GM12878 (cell line): ENCODE data around the gene SLAMF9. TPM values are rescaled to one million over a fixed set of nuclear protein-coding genes. Genes with fewer than 3 reads are reported as not detected.

Experiments used
- BCL11A ChIP-seq: IDR thresholded peaks from 2 replicates; pipeline ENCODE4 v1.6.1; 2011; ENCODE audit warnings: low read depth, low read length
- BHLHE40 ChIP-seq, 2 experiments: fragments of 450-650 bp in 1 of 2; IDR thresholded peaks; 2 replicates each; pipeline ENCODE4 v1.6.1; 2011 to 2017; ENCODE audit warnings: low read depth in 2 of 2, borderline replicate concordance in 1 of 2, improper control_type of control experiment in 1 of 2, low read length in 1 of 2, mild to moderate bottlenecking in 1 of 2
- CEBPB ChIP-seq, 2 experiments: fragments of 150-350 bp in 1 of 2; IDR thresholded peaks; 2 replicates each; pipeline ENCODE4 v1.6.1; 2012 to 2014; ENCODE audit warnings: low read depth in 2 of 2, low read length in 2 of 2, borderline replicate concordance in 1 of 2, inconsistent platforms in 1 of 2
- CTCF ChIP-seq, 3 experiments: IDR thresholded peaks in 2 of 3; conservative IDR thresholded peaks in 1 of 3; 2 replicates each; pipeline ENCODE4 v1.5.1; 2011; ENCODE audit warnings: low read depth in 3 of 3, low read length in 3 of 3, mild to moderate bottlenecking in 3 of 3, control low read depth in 2 of 3, moderate library complexity in 2 of 3, inconsistent platforms in 1 of 3, mixed read lengths in 1 of 3; ENCODE audit not compliant: control insufficient read depth in 2 of 3, insufficient read depth in 1 of 3; ENCODE audit errors: extremely low read depth in 1 of 3
- DPF2 ChIP-seq: fragments of 450-650 bp; IDR thresholded peaks from 2 replicates; pipeline ENCODE4 v1.6.1; 2017; ENCODE audit warnings: mild to moderate bottlenecking
- E2F8 ChIP-seq: fragments of 450-650 bp; IDR thresholded peaks from 2 replicates; pipeline ENCODE4 v1.6.1; 2018; ENCODE audit warnings: mild to moderate bottlenecking, low read depth, moderate library complexity; ENCODE audit not compliant: partially characterized antibody
- FOXK2 ChIP-seq: fragments of 450-650 bp; IDR thresholded peaks from 2 replicates; pipeline ENCODE4 v1.6.1; 2017; ENCODE audit warnings: mild to moderate bottlenecking, moderate library complexity
- IKZF1 ChIP-seq: fragments of 450-650 bp; conservative IDR thresholded peaks from 2 replicates; pipeline ENCODE4 v1.6.1; 2017; ENCODE audit warnings: antibody characterized with exemption, mild to moderate bottlenecking
- IRF5 ChIP-seq: fragments of 450-650 bp; IDR thresholded peaks from 2 replicates; pipeline ENCODE4 v1.6.1; 2017; ENCODE audit warnings: borderline replicate concordance
- MTA3 ChIP-seq: IDR thresholded peaks from 2 replicates; pipeline ENCODE4 v1.6.1; 2012; ENCODE audit warnings: low read length, inconsistent platforms, borderline replicate concordance
- NFYA ChIP-seq: IDR thresholded peaks from 2 replicates; pipeline ENCODE4 v1.6.1; 2011; ENCODE audit warnings: low read depth, mild to moderate bottlenecking, low read length, improper control_type of control experiment, borderline replicate concordance
- NFYB ChIP-seq: IDR thresholded peaks from 2 replicates; pipeline ENCODE4 v1.6.1; 2011; ENCODE audit warnings: low read depth, mild to moderate bottlenecking, low read length, improper control_type of control experiment, moderate library complexity; ENCODE audit not compliant: insufficient read depth
- RBBP5 ChIP-seq: fragments of 200-600 bp; sonication (generic); conservative IDR thresholded peaks from 2 replicates; pipeline ENCODE4 v1.6.1; 2016
- RELB ChIP-seq: fragments of 450-650 bp; IDR thresholded peaks from 2 replicates; pipeline ENCODE4 v1.6.1; 2017; ENCODE audit warnings: low read depth, mild to moderate bottlenecking, moderate library complexity
- REST ChIP-seq: IDR thresholded peaks from 2 replicates; pipeline ENCODE4 v1.6.1; 2012; ENCODE audit warnings: mild to moderate bottlenecking, low read depth, low read length
- RFX5 ChIP-seq: IDR thresholded peaks from 2 replicates; pipeline ENCODE4 v1.6.1; 2011; ENCODE audit warnings: low read depth, low read length, improper control_type of control experiment
- SIN3A ChIP-seq: IDR thresholded peaks from 2 replicates; pipeline ENCODE4 v1.6.1; 2012; ENCODE audit warnings: low read depth, low read length, improper control_type of control experiment
- WRNIP1 ChIP-seq: IDR thresholded peaks from 2 replicates; pipeline ENCODE4 v1.6.1; 2011; ENCODE audit warnings: low read depth, low read length, improper control_type of control experiment, borderline replicate concordance
- polyA plus RNA-seq, 11 experiments: library from polyadenylated mRNA; depleted of rRNA in 4 of 11; unstranded in 6 of 11; stranded (reverse) in 5 of 11; fragments of >200 nt; fragmentation: Nextera tagmentation in 4 of 11; fragmentation: Illumina TruSeq in 1 of 11; extraction: Ambion mirVana in 4 of 11; extraction: Trizol in 1 of 11; gene quantifications; 1 replicate in 1 of 11; 2 replicates in 10 of 11; pipeline versions ENCODE4 v1.2.1 to v1.2.3, GENCODE V29; 2011 to 2016; ENCODE audit warnings: inconsistent platforms in 2 of 11, missing spikeins in 2 of 11, low read depth in 1 of 11
- total RNA-seq, 4 experiments: library from RNA; depleted of rRNA in 3 of 4; stranded (reverse); fragments of >200 nt in 3 of 4; fragmentation: Illumina TruSeq in 1 of 4; extraction: Trizol in 1 of 4; gene quantifications; 2 replicates each; pipeline versions ENCODE4 v1.2.1 to v1.2.3, GENCODE V29; 2013 to 2021

The SLAMF9 gene
- total and polyA plus RNA-seq, 10 of the 15 experiments (the other 5 are each of a cell fraction or from before 2014, with no cell fraction given), result not detected

- no peak for TF ChIP-seq E2F8
- no peak for TF ChIP-seq WRNIP1
- TF ChIP-seq BCL11A, result no peak
- no peak for TF ChIP-seq SIN3A
- no peak for TF ChIP-seq CEBPB (IDR thresholded peaks at IDR 0.05; ENCODE audit: borderline replicate concordance in 1 of 2, low read depth in 2 of 2, low read length in 2 of 2)
- no peak for TF ChIP-seq REST
- no peak for TF ChIP-seq RELB
- peak; percentile 12 to 38 (median 18); a peak in 4 of 6 replicates for TF ChIP-seq CTCF (IDR thresholded peaks at IDR 0.05 in 2 of 3, conservative IDR thresholded peaks at IDR 0.05 in 1 of 3; ENCODE audit: control insufficient read depth in 2 of 3, extremely low read depth in 1 of 3, insufficient read depth in 1 of 3, low read depth in 3 of 3, low read length in 3 of 3)
- no peak for TF ChIP-seq MTA3
- TF ChIP-seq RFX5, result no peak
- TF ChIP-seq NFYA, result no peak
- TF ChIP-seq BHLHE40 (IDR thresholded peaks at IDR 0.05; ENCODE audit: borderline replicate concordance in 1 of 2, low read depth in 2 of 2, low read length in 1 of 2), result peak in 1 of 2 experiments; percentile 25; a peak in 1 of 4 replicates
- TF ChIP-seq RBBP5, result no peak
- TF ChIP-seq FOXK2, result no peak
- TF ChIP-seq IRF5, result no peak
- peak; percentile 34 for TF ChIP-seq IKZF1
- peak; percentile 27; the same call in 1 of the 2 replicates for TF ChIP-seq NFYB
- TF ChIP-seq DPF2, result no peak
Observed at GRCh38 chr1:159945483-159946241, 8.4 kb downstream of the SLAMF9 start, which contains the start of gene IGSF9 (continued).
